ENCODE data around the gene GRM5.

The GRM5 gene

DNA sequence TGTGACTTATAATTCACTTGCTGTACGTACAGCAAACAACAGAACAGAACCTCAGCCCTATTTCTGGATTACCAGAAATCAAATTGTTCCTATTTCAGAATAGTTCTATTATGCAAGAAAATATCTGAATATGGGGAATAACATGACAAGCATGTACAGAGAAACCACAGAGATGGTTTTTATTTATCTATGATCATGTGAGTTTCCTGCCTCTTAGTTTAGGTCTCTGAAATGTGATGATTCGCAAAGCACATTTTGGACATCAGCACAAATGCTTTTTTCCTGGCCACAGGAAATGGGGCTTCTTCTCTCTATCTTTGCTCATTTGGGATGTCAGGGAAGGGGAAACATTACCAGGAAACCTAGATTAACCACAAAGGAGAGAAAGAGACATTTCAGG is 461.5 kb downstream of the GRM5 start:
- DNase-seq, result no peak

DNA sequence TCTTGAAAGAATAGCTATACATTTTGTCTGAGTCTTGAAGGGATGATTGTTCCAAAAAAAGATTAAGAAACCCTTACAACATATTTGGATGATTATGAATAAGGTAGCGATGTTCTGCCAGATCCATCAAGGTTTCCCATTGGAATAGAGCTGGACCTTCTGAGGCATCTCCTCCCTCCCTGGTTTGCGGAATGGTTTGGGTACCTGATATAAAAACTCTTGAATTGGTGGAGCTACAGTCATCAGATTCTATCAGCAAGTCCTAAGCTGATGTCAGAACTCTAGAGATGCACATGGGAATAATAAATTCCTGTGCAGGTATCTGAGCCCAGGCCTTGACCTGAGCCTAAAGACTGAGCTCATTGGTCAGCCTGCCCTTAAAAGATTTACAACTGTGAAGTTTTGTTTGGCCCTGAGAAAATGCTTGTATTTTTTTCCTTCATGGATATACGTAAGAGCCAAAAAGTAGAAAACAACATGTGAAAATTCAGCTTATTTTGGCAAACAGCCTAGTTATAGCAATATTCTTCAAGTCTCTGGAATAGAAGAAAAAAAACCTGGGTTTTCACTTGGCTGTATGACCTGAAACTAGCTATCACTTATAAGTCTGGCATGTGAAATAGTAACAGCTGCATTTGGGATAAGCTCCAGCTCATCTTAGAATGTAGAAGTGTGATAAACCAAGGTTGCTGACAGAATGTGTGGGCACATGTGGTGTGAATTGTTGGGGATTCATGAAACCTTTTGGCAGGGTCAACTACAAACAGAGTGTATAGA is 462.5 kb downstream of the GRM5 start:
- no peak for DNase-seq

DNA sequence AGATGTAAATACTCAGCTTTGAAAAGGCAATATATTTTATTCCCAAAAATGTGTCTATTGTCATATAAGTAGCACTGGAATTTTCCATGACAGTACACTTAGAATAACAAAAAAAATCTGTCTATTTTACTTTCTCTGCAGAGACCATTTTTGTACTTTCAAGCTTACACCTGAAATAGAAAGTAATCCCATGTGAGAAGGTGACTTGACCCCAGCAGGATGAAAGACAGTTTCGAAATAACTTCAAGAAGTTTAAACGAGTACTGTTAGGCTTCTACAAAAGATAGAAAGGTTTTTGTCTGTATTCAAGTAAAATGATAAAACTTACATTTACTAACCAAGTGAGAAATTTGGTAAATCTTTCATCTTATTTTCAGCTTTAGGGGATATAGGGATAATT is 468.4 kb downstream of the GRM5 start:
- DNase-seq, result no peak

DNA sequence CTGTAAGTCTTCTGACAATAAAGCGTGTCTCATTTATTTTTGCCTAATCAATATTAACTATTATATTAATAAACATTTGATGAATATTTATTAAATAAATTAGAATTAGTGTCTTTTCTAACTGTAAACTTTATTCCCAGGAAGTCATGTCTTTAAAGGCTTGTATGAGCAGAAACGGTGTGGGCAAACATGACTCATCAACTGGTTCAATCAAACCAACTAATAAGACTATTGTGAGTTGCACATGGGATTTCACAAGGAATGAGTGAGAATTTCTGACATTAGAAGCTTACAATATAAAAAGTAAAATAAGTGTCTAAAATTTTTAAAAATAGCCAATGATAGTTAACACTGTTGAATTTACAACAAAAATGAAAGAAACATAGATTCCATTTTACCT is 469.0 kb downstream of the GRM5 start:
- no peak for DNase-seq

DNA sequence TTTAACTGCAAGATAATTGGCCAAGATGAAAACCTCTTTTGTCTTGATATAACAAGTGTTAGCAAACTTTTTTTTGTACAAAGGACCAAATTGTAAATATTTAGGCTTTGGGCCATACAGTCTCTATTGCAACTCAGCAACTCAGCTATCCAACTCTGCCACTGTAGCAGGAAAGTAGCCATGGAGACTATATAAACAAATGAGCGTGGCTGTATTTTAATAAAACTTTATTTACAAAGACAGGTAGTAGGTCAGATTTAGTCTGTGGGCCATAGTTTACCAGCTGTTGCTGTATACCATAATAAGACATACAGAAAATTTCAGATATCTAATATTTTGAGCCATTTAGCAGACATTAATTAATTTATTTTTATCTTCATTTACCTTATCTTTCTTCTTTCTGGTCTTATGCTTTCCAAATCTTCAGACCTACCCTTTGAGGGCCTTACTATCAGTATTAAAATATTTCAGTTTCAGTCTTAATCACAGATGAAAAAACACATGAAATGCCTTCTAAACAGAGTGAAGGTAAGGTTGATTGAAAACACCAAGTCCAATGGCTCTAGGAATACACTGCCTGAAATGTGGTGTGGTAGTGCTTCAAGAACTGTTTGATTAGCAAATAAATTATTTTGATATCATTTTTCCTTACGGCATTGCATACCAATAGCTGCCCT is 471.4 kb downstream of the GRM5 start:
- no peak for DNase-seq

DNA sequence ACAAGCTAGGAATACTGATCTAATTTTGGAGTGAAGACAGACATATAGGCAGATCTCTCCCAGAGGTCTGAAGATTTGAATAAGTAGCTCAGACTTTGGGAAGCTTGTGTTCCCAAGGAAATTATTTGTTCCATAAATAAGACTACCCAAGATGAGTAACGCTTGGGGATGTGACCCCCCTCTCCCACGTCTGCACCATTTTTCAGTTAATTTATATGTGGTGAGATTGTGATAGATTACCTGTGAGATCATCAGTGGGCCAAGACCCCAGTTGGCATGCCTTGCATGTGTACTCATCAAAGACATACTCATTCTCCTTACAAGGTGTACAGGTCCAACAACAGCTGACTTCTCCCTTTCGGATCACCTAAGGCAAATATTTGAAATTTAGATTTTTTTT is 475.4 kb downstream of the GRM5 start:
- no peak for DNase-seq

DNA sequence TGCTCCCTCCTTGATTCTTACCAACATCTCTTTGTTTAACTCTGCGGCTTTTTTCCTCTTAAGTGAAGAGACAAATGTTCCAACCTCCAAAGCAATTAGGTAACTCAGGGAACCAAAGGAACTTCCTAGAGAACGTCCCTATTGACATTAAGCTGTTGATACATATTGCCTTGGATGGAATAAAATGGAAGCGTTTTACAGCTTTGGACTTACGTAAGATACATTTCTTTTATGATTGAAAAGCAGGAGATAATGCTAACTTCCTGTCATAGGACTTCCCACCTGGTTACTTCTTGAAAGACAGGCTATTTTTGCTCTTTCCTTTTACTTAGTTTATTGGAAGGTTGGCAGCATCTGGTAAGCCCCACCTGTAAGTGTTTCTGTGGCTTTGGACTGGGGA is 482.5 kb downstream of the GRM5 start:
- no peak for DNase-seq

DNA sequence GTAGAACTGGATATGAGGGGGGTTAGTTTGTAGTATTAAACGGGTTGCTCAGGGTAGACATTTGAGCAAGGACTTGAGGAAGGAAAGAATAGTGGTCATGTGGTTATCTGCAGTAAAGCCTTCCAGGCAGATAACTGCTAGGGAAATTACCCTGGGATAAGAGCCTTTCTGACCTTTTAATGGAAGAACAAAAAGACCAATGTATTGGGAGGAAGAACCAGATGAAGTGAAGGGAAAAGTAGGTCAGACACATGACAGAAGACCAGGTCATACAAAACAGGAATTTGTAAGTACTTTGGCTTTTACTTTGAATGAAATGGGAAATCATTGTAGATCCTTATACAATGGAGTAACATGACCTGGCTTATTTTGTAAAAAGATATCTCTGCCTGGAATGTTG is 486.3 kb downstream of the GRM5 start:
- no peak for DNase-seq

DNA sequence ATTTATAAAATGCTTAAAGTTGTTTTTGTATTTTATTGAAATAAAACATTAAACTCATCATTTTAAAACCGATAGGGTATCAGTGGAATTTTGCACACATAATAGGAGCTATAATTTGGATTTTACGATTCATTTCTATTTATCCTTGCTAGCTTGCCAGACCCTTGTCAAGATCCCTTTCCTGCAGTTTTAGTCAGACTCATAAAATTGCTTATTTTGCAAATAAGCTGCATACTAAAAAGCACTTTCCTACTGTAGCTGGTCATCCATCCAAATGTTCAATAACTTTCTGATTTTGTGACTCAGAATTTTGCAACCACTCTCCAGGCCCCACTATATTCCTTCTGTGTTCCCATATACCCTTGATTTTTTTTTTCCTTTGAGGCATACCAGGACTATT is 489.0 kb downstream of the GRM5 start:
- DNase-seq, result no peak

DNA sequence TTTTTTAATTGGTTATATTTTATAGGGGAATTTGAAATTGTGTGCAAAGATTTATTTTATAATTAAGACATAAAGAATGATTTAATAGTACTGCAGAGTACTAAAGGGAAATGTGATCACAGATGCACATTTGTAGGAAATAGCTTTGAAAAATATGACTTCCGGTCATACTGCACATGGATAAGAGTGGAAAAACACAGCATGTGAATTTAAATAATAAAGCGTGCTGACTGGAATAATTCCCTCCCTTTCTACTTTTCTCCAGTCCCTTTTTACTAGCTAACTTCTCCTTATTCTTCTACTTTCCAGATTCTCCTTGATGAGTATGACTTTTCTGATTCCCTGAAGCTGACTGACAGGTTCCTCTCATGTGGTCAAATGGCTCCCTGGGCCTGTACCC is 489.9 kb downstream of the GRM5 start:
- DNase-seq, result no peak

DNA sequence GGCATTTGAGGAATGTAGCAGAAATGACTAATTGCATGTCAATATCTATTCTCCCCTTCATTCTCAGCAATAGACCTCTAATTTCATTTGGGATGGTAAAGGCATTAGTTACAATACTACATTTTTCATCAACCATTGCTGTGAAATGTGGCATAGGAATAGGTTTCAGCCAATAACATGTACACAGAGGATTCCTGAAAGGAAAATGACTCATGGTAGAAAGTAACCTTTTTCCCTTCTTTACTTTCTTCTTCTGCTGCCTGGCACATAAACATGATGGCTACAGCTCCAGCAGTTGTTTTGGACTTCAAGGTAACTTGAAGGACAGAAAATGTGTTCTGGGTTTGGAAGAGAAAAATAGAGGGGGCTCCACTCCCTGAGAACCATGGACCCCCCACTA is 496.4 kb downstream of the GRM5 start:
- no peak for DNase-seq

DNA sequence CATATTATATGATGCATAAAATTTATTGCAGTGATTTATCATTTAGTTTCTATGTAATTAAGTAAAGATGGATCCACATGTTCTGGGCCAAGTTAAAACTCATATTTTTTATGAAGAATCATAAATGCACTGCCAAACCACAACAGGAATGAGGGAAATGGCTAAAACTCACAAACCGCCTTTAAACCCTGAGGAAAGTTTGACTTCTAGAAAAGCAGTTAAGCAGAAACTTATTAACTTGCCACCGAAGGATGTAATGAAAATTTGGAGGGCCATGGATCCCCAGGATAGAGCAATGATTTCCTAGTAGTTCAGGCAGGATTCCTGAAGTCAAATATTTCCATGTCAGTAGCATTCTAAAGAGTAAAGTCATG is 510.0 kb downstream of the GRM5 start:
- DNase-seq, result no peak

DNA sequence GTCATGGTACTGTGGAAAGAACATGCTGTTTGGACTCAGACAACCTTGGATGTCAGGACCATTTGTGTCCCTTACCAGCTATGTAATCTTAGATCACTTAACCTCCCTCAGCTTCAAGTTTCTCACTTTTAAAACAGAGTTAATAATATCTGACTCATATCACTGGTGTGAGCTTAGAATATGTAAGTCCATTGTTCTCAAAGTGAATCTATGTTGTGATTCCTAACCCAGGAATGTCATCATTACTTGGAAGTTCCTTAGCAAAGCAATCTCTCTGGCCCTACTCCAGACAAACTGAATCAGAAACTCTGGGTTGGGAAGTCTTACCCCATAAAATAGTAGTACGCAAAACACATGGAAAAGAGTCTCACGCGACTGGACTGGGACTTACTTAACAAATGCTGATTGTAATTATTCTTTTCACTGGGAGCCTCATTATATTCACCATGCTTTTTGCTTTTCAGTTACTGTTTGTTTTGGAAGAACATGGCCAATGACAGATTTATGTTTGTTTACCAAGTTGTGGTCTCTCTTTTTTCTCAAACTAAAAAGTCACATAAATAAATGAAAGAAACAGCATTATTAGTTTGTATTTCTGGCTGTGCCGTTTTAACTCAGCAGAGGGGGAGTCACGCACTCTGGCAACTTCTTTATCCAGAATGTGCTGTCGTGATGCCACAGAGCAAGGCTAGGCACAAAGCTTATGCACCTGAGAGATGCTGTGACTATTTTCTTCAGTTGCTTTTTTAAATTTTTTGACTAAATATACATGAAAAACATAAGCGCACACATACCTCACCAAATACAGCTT is 510.6 kb downstream of the GRM5 start:
- DNase-seq, result no peak

DNA sequence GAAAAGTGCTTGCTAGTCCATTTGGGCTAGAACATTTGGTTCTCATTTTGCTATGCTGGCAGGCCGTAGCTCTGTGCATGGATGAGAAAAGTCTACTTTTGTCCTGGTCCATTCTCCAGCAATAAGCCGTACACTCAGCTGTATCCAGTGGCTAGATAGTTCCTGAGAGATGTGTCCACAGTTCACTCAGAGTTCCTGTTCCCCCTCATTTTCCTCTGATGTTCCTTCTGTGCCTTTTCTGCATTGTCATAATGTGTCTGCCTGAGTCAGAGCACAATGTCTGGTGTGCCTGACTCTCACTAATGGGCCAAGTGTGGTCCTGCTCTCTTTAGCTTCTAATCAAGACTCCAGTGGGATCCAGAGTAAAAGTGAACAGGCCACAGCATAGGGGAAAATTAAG is 512.6 kb downstream of the GRM5 start:
- no peak for DNase-seq

DNA sequence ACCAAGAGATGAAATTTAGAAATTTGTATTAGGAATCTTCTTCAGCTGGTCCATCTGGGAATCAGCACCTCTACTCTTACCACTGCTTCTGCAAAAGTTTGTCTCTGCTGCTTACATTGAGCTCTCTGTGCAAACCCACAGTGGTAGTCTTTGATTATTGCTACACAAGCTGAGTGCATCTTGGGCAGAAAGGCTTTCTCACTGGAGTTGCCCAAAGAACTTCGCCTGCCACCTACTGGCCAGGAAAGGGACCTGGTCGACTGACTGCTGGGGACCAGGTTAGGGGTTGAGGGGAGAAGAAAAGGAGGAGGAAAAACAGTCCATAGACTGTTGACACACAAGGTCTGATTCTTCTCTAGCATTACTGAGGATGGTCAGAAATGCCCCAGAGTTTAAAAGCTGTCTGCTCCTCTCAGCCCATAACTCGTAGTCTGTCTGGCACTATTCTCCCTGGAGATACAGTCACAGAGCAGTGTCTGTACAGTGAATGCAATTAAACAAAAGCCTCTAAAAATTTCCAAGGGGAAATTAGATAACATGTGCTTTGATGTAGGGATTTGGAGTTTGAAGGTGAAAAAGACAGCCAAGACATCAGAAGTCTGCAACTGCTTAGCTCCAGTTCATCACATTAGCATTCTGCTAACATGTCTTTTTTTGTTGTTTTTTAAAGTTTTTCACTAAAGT is 513.3 kb downstream of the GRM5 start:
- DNase-seq, result peak; percentile 48 to 59

DNA sequence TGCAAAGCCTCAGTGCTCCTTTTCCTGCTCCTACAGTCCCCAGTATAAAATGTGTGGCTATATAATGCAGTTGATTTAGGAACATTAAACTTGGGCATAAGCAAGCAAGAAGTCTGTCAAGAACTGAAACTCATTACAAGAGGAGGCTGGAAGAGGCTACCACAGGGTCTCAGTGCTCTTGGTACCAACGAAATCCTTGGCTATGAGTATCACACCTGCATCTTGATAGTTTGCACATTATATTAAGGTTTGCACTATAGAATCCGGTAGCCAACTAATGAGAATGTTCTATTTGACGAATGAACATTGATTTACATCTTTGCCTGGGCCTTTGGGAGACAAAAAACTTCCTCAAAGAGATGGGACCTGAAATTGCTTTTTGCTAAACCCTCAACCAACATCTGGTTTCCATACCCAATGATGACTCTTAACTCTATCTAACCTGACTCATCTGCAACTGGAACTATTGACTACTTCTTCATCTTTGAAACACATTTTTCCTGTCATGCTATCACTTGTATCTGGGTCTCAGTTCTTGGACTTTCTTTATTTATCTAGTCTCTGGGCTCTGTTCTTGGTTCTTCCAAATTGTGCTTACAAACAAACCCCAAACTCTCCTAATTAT is 521.0 kb downstream of the GRM5 start:
- DNase-seq, result no peak

DNA sequence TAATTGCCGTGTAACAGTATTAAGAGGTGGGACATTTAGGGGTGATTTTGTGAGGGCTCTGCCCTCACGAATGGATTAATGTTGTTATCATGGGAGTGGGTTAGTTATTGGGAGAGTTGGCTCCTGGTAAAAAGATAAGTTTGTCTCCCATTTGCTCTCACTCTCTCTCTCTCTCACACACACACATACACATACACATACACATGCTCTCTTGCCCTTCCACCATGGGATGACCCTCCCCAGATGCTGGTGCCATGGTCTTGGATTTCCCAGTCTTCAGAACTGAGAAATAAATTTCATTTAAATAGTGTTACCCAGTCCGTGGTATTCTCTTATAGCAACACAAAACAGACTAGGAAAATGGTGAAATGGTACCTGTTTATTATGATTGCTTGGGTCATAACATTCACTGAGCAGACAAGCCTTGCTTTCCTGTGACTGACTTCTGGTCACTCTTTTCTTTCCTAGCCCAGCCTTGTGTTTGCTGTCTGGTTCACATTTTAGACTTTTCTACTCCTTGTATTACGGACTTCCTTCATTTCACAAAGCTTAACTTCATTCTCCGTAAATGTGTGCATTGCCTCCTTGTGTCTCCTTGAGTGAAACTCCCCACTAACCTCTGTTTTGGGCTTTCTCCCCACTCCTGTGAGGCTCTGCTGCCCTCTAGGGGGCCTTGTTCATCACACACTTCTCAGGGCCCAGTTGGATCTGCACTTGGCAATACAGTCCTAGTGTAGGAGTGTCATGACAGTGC is 521.7 kb downstream of the GRM5 start:
- peak; percentile 87 to 94 for DNase-seq

DNA sequence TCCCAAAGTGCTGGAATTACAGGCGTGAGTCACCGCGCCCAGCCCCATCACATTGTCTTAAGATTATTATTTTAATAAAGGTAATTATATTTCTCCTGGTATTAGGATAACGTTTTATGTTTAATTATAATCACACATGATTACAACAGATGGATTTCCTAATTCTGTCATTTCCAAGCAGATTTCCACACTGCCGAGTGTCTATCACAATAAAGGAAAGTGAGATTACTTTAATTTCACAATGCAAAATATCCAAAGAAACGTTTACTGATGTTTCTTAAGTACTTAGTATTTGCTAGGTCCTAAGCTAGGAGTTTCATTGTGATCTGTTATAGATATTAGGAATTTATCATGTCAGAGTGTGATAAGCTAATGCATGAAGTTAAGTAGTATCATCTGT is 524.8 kb downstream of the GRM5 start:
- peak in 1 of 2 donors; percentile 19 for DNase-seq

DNA sequence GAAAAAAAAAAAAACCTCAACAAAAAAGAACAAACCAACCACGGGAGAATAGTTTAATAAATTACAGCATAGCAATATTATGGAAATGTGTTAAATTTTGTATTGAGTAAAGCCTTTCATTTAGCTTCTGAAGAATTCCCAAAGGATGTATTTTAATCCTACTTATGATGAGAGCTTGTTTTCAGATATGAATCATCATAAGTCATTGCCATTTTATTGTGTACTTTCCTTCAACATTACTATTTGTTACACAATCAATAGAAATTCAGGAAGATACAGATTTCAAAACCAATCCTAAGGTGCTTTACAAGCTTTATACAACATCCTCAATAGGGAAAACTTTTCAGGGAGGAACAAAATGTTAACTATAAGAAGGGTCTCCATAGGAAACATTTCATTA is 527.7 kb downstream of the GRM5 start:
- DNase-seq, result no peak

DNA sequence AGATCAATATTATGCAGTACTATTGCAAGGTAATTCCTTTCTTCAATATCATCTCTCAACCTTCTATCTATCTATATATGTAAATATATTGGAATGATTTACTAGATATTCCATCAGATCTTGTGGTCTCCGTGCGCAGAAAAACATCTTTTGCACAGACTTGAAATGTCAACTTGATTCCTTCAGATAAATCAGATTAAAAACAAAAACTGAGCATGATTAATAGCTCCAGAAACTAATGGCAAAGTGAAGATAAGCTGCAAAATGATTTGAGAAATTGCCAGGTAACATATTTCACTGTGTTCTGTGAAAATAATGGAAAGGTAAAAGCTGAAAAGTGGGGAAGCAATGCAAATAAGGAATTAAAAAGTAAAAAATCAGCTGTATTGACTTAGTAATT is 528.2 kb downstream of the GRM5 start:
- no peak for DNase-seq

DNA sequence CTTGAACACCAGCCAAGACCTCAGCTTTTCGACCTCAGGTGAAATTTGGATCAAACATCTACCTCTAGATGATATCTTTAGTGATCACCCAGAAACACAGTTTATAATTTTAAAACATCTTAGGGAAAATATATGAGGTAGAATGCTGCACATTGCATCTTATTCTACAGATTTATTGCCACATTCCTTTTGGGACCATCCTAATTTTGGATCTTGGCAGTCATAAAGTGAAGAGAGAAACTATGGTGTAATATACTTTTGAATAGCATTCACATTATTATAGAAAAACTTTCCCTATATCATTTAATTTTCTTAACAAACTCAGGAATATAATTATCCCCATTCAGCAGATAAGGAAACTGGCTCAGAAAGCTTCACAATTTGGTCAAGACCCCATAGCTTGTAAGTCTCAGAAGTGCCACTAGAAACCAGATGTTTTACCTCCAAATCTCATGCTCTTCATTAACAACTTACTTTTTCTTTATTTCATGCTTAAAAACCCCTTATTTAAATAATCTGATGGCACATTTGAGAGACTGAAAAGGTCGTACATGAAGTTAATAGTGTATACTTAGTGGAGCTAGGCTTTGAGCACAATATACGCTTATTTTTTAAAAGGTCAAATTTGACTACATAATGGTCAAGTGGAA is 529.0 kb downstream of the GRM5 start:
- no peak for DNase-seq

Measured in inflammatory macrophage (primary cell).